ENCODE measurements around the gene MCC.

MCC gene

GRCh38 chr5:113201715-113202114 lies 286.5 kb downstream of the MCC start:
- H3K9me3 ChIP-seq (ENCODE audit: control insufficient read depth, low read length): no peaks in the 10 kb centered on the region
- H2AK5ac ChIP-seq (ENCODE audit: low read length, severe bottlenecking): no peak overlapping the region
- WGBS: 65% methylated on average over 5 of the region's 5 CpGs
- peaks cover 6% of the 10 kb centered on the region for H3K4me1 ChIP-seq (ENCODE audit: control insufficient read depth, insufficient read depth, low read depth, low read length)
- no peak overlapping the region for H3K4me2 ChIP-seq (ENCODE audit: low read length, poor library complexity, severe bottlenecking)
- no peak for DNase-seq
- no peak overlapping the region for H2BK120ac ChIP-seq (ENCODE audit: low read depth, low read length)
- H3K4me3 ChIP-seq (ENCODE audit: insufficient read depth in 1 of 2, low read depth in 1 of 2, low read length in 2 of 2): no peak overlapping the region
- no peak overlapping the region for H3K4ac ChIP-seq (ENCODE audit: low read depth in 1 of 2, low read length in 2 of 2)
- H4K8ac ChIP-seq (ENCODE audit: low read length): peak overlapping the region; percentile 59
- no peaks in the 10 kb centered on the region for H3K27me3 ChIP-seq (ENCODE audit: control insufficient read depth in 1 of 2, insufficient read depth in 1 of 2, low read length in 2 of 2)
- H3K36me3 ChIP-seq (ENCODE audit: control insufficient read depth in 1 of 2, insufficient read depth in 2 of 2, low read depth in 1 of 2, low read length in 2 of 2): peaks cover 0 to 10% of the 10 kb centered on the region in 2 experiments
- no peak overlapping the region for H2BK15ac ChIP-seq (ENCODE audit: low read depth, poor library complexity, severe bottlenecking)
- H3K18ac ChIP-seq (ENCODE audit: low read depth in 1 of 2, low read length in 2 of 2): no peak overlapping the region
- H3K79me1 ChIP-seq (replicated peaks; ENCODE audit: low read length, poor library complexity, severe bottlenecking): peaks cover 24% of the 10 kb centered on the region
- no peak overlapping the region for H2AFZ ChIP-seq (ENCODE audit: low read depth, low read length)
- H3K27ac ChIP-seq (ENCODE audit: low read length, poor library complexity, severe bottlenecking): no peak overlapping the region
- H2BK5ac ChIP-seq (ENCODE audit: low read depth, low read length, poor library complexity, severe bottlenecking): no peak overlapping the region
- H2BK12ac ChIP-seq (ENCODE audit: low read length in 2 of 2): peak overlapping the region in 1 of 2 experiments; percentile 47
- peak overlapping the region; percentile 70 for H4K91ac ChIP-seq (ENCODE audit: low read length)
- H3K9ac ChIP-seq (ENCODE audit: low read length): no peak overlapping the region
- H3K23ac ChIP-seq (ENCODE audit: low read length in 2 of 2): no peak overlapping the region
- H3K14ac ChIP-seq (ENCODE audit: low read length in 2 of 2): no peak overlapping the region

GRCh38 chr5:113199122-113199905 lies 288.9 kb downstream of the MCC start:
- Histone ChIP-seq H3K4me3 (ENCODE audit: insufficient read depth in 1 of 2, low read depth in 1 of 2, low read length in 2 of 2) (no peak overlapping the region), H3K27me3 (ENCODE audit: control insufficient read depth in 1 of 2, insufficient read depth in 1 of 2, low read length in 2 of 2) (no peaks in the 10 kb centered on the region), H3K36me3 (ENCODE audit: control insufficient read depth in 1 of 2, insufficient read depth in 2 of 2, low read depth in 1 of 2, low read length in 2 of 2) (peaks cover 0 to 17% of the 10 kb centered on the region in 2 experiments), H2AK5ac (ENCODE audit: low read length, severe bottlenecking) (no peak overlapping the region), H2AFZ (ENCODE audit: low read depth, low read length) (no peak overlapping the region), H3K9me3 (ENCODE audit: control insufficient read depth, low read length) (no peaks in the 10 kb centered on the region), H2BK5ac (ENCODE audit: low read depth, low read length, poor library complexity, severe bottlenecking) (no peak overlapping the region), H4K91ac (ENCODE audit: low read length) (no peak overlapping the region), H2BK15ac (ENCODE audit: low read depth, poor library complexity, severe bottlenecking) (no peak overlapping the region), H2BK120ac (ENCODE audit: low read depth, low read length) (no peak overlapping the region), H3K4me2 (ENCODE audit: low read length, poor library complexity, severe bottlenecking) (no peak overlapping the region), H2BK12ac (ENCODE audit: low read length in 2 of 2) (no peak overlapping the region), H3K18ac (ENCODE audit: low read depth in 1 of 2, low read length in 2 of 2) (no peak overlapping the region), H3K9ac (ENCODE audit: low read length) (no peak overlapping the region), H3K27ac (ENCODE audit: low read length, poor library complexity, severe bottlenecking) (no peak overlapping the region), H3K23ac (ENCODE audit: low read length in 2 of 2) (no peak overlapping the region), H4K8ac (ENCODE audit: low read length) (no peak overlapping the region), H3K4ac (ENCODE audit: low read depth in 1 of 2, low read length in 2 of 2) (peak overlapping the region in 1 of 2 experiments; percentile 26), H3K79me1 (replicated peaks; ENCODE audit: low read length, poor library complexity, severe bottlenecking) (peaks cover 27% of the 10 kb centered on the region), H3K14ac (ENCODE audit: low read length in 2 of 2) (no peak overlapping the region), H3K4me1 (ENCODE audit: control insufficient read depth, insufficient read depth, low read depth, low read length) (peaks cover 8% of the 10 kb centered on the region)
- 88% methylated on average over 3 of the region's 5 CpGs for WGBS
- peak; percentile 68 for DNase-seq

- H2BK12ac ChIP-seq (ENCODE audit: low read length in 2 of 2): no peak overlapping the region
- no peak overlapping the region for H3K27ac ChIP-seq (ENCODE audit: low read length, poor library complexity, severe bottlenecking)
- no peak overlapping the region for H2BK15ac ChIP-seq (ENCODE audit: low read depth, poor library complexity, severe bottlenecking)
- WGBS: 86% methylated on average over 5 of the region's 7 CpGs
- no peak overlapping the region for H3K4me3 ChIP-seq (ENCODE audit: insufficient read depth in 1 of 2, low read depth in 1 of 2, low read length in 2 of 2)
- no peak overlapping the region for H3K9ac ChIP-seq (ENCODE audit: low read length)
- no peak overlapping the region for H2AFZ ChIP-seq (ENCODE audit: low read depth, low read length)
- peaks cover 20% of the 10 kb centered on the region for H3K79me1 ChIP-seq (replicated peaks; ENCODE audit: low read length, poor library complexity, severe bottlenecking)
- H2BK120ac ChIP-seq (ENCODE audit: low read depth, low read length): no peak overlapping the region
- no peaks in the 10 kb centered on the region for H3K27me3 ChIP-seq (ENCODE audit: control insufficient read depth in 1 of 2, insufficient read depth in 1 of 2, low read length in 2 of 2)
- no peak overlapping the region for H3K18ac ChIP-seq (ENCODE audit: low read depth in 1 of 2, low read length in 2 of 2)
- no peak overlapping the region for H4K91ac ChIP-seq (ENCODE audit: low read length)
- no peak for DNase-seq
- H3K4me1 ChIP-seq (ENCODE audit: control insufficient read depth, insufficient read depth, low read depth, low read length): peaks cover 4% of the 10 kb centered on the region
- H3K4ac ChIP-seq (ENCODE audit: low read depth in 1 of 2, low read length in 2 of 2): no peak overlapping the region
- no peak overlapping the region for H2AK5ac ChIP-seq (ENCODE audit: low read length, severe bottlenecking)
- H3K23ac ChIP-seq (ENCODE audit: low read length in 2 of 2): no peak overlapping the region
- H3K36me3 ChIP-seq (ENCODE audit: control insufficient read depth in 1 of 2, insufficient read depth in 2 of 2, low read depth in 1 of 2, low read length in 2 of 2): peaks cover 0 to 17% of the 10 kb centered on the region in 2 experiments
- peaks cover 5% of the 10 kb centered on the region for H3K9me3 ChIP-seq (ENCODE audit: control insufficient read depth, low read length)
- H3K14ac ChIP-seq (ENCODE audit: low read length in 2 of 2): no peak overlapping the region
- H4K8ac ChIP-seq (ENCODE audit: low read length): no peak overlapping the region
- H2BK5ac ChIP-seq (ENCODE audit: low read depth, low read length, poor library complexity, severe bottlenecking): no peak overlapping the region
- H3K4me2 ChIP-seq (ENCODE audit: low read length, poor library complexity, severe bottlenecking): no peak overlapping the region
Measured at GRCh38 chr5:113197456-113198200, 290.6 kb downstream of the MCC start.

GRCh38 chr5:113195771-113196170 lies 292.5 kb downstream of the MCC start:
- Histone ChIP-seq H3K79me1 (replicated peaks; ENCODE audit: low read length, poor library complexity, severe bottlenecking) (peaks cover 20% of the 10 kb centered on the region), H2BK15ac (ENCODE audit: low read depth, poor library complexity, severe bottlenecking) (no peak overlapping the region), H3K27me3 (ENCODE audit: control insufficient read depth in 1 of 2, insufficient read depth in 1 of 2, low read length in 2 of 2) (no peaks in the 10 kb centered on the region), H2BK12ac (ENCODE audit: low read length in 2 of 2) (no peak overlapping the region), H3K27ac (ENCODE audit: low read length, poor library complexity, severe bottlenecking) (no peak overlapping the region), H3K9ac (ENCODE audit: low read length) (no peak overlapping the region), H2BK5ac (ENCODE audit: low read depth, low read length, poor library complexity, severe bottlenecking) (peak overlapping the region; percentile 9), H3K4me1 (ENCODE audit: control insufficient read depth, insufficient read depth, low read depth, low read length) (peaks cover 2% of the 10 kb centered on the region), H3K14ac (ENCODE audit: low read length in 2 of 2) (no peak overlapping the region), H4K91ac (ENCODE audit: low read length) (no peak overlapping the region), H2AK5ac (ENCODE audit: low read length, severe bottlenecking) (no peak overlapping the region), H3K4ac (ENCODE audit: low read depth in 1 of 2, low read length in 2 of 2) (no peak overlapping the region), H3K23ac (ENCODE audit: low read length in 2 of 2) (no peak overlapping the region), H2AFZ (ENCODE audit: low read depth, low read length) (no peak overlapping the region), H3K36me3 (ENCODE audit: control insufficient read depth in 1 of 2, insufficient read depth in 2 of 2, low read depth in 1 of 2, low read length in 2 of 2) (peaks cover 0 to 17% of the 10 kb centered on the region in 2 experiments), H3K18ac (ENCODE audit: low read depth in 1 of 2, low read length in 2 of 2) (no peak overlapping the region), H2BK120ac (ENCODE audit: low read depth, low read length) (no peak overlapping the region), H3K4me3 (ENCODE audit: insufficient read depth in 1 of 2, low read depth in 1 of 2, low read length in 2 of 2) (no peak overlapping the region), H3K9me3 (ENCODE audit: control insufficient read depth, low read length) (peaks cover 8% of the 10 kb centered on the region), H4K8ac (ENCODE audit: low read length) (no peak overlapping the region), H3K4me2 (ENCODE audit: low read length, poor library complexity, severe bottlenecking) (no peak overlapping the region)
- 79% methylated on average over 3 of the region's 4 CpGs for WGBS
- DNase-seq: no peak
